HG02885 (cell line): ENCODE measurements around the gene RNF149.
"Not testable (repeated sequence)": the region's sequence is repeated elsewhere in the genome, so short reads cannot be mapped to it uniquely, and the experiment has no call there.

Experiments
- ATAC-seq: cut with Tn5 transposase; IDR thresholded peaks from one replicate; pipeline ENCODE4 v1.9.1; 2021; ENCODE audit warnings: mild to moderate bottlenecking; ENCODE audit not compliant: unreplicated experiment, poor library complexity

RNF149 gene

GRCh38 chr2:101237944-101238343 is 70.6 kb downstream of the RNF149 start:
- not testable (repeated sequence) for ATAC-seq

GRCh38 chr2:101235956-101236355 is 72.5 kb downstream of the RNF149 start:
- ATAC-seq = not testable (repeated sequence)

GRCh38 chr2:101234169-101234938 is 74.1 kb downstream of the RNF149 start:
- no peak for ATAC-seq

GRCh38 chr2:101232770-101233169 is 75.7 kb downstream of the RNF149 start:
- no peak for ATAC-seq

GRCh38 chr2:101231937-101232730 is 76.4 kb downstream of the RNF149 start:
- no peak for ATAC-seq

- no peak for ATAC-seq
Measured at GRCh38 chr2:101231240-101231639, 77.3 kb downstream of the RNF149 start.

GRCh38 chr2:101230541-101231001 is 77.9 kb downstream of the RNF149 start:
- no peak for ATAC-seq
